Testis (tissue), 2 donors: ENCODE results near the gene ZNF593OS.

Experiments
- POLR2A ChIP-seq: fragments of 450-650 bp; IDR thresholded peaks from one replicate; pipeline ENCODE4 v1.6.1; 2017; ENCODE audit warnings: antibody characterized with exemption, mild to moderate bottlenecking, moderate library complexity
- TF ChIP-seq, protein P1 (sequence below), 3 experiments: fragments of 450-650 bp in 2 of 3; fragments of 200-600 bp in 1 of 3; sonication (generic) in 1 of 3; IDR thresholded peaks; one replicate each; pipeline ENCODE4 v1.5.1; 2016 to 2019; ENCODE audit warnings: antibody characterized with exemption in 3 of 3, mild to moderate bottlenecking in 2 of 3, moderate library complexity in 1 of 3

GRCh38 chr1:26169198-26169554 lies 2.5 kb downstream of the ZNF593OS start:
- TF ChIP-seq, protein P1, sequence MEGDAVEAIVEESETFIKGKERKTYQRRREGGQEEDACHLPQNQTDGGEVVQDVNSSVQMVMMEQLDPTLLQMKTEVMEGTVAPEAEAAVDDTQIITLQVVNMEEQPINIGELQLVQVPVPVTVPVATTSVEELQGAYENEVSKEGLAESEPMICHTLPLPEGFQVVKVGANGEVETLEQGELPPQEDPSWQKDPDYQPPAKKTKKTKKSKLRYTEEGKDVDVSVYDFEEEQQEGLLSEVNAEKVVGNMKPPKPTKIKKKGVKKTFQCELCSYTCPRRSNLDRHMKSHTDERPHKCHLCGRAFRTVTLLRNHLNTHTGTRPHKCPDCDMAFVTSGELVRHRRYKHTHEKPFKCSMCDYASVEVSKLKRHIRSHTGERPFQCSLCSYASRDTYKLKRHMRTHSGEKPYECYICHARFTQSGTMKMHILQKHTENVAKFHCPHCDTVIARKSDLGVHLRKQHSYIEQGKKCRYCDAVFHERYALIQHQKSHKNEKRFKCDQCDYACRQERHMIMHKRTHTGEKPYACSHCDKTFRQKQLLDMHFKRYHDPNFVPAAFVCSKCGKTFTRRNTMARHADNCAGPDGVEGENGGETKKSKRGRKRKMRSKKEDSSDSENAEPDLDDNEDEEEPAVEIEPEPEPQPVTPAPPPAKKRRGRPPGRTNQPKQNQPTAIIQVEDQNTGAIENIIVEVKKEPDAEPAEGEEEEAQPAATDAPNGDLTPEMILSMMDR (IDR thresholded peaks at IDR 0.05) = no peak
- no peak for TF ChIP-seq POLR2A
